Left renal pelvis (tissue), 4 donors: Measurements from ENCODE around the gene ARRB2. TPM values are rescaled to one million over a fixed set of nuclear protein-coding genes. Genes with fewer than 3 reads are reported as not detected.
"Not testable (repeated sequence)": the region's sequence is repeated elsewhere in the genome, so short reads cannot be mapped to it uniquely, and the experiment has no call there.

ENCODE experiments used
- DNase-seq, 4 donors: peaks; one replicate each; pipeline ENCODE4 v3.0.0-alpha.2; 2013; ENCODE audit warnings: low read depth in 4 of 4, low spot score in 3 of 4
- polyA plus RNA-seq, 4 donors: library from polyadenylated mRNA; unstranded; fragments of 120-200 nt; gene quantifications; one replicate each; pipeline ENCODE4 v1.2.1, GENCODE V29; 2013; ENCODE audit not compliant: insufficient read length in 4 of 4

The ARRB2 gene
- polyA plus RNA-seq = 10 to 100 TPM; 27.9 to 42.1 (median 33.2) TPM

- DNase-seq = peak; percentile 96 to 98 (median 97)
Observed at GRCh38 chr17:4709794-4710692, at the start of gene ARRB2. TSS of gene ARRB2 (plus strand) at chr17:4710632. CDS start at chr17:4710722, 90 bp downstream.

DNA sequence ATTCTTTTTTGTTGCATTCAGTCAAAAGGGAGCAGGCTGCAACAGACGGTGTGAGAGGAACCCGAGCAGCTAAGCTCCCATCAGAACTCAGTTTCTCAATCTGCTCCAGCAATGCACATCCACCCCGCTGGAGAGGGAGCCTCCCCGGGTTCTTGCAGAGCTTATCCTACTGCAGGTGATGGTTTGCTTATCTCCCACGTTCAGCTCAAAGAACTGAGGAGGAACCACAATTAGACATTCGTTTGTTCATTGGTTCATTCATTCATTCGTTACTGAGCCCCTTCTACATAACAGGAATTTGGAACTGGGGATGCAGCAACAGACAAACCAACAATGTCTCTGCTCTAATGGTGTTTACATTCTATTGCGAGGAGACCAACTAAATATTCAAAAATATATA lies 46.7 kb upstream of the ARRB2 start:
- no peak for DNase-seq

GRCh38 chr17:4664230-4664629 lies 46.2 kb upstream of the ARRB2 start:
- DNase-seq = no peak

DNA sequence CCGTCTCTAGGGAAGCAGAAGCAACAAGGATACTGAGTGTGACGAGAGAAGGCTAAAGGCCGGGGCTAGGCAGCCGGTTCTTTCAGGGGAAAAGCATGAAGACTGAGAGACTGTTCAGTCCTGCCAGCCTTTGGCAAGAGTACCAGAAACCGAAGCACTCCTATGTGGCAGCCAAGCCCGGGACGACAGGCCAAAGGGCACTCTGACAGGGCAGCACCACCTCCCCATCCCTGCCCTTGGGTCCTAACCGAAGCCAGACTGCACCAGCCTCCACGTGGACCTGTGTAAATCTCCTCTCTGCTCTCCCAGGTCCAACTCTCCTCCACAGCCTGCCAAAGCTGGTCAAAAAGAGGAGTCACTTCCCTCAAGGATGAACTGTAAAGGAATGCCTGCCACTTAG lies 45.4 kb upstream of the ARRB2 start:
- no peak for DNase-seq

DNA sequence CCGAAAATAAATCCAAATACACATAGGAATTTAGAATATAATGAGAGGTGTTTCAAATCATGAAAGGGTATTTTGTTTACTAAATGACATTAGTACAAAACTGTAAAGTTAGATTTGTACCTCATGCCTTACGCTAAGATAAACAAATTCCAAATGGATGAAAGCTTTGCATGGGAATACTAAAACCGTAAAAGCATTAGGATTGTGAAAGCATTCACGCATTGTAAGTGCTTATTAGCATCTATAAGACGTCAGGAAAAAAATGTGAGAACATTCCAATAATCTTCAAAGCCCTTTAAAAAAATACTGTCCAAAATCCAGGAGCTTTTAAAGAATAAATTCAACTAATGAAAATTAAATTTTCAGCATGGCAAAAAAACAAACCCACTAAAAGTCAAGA lies 44.1 kb upstream of the ARRB2 start:
- no peak for DNase-seq

DNA sequence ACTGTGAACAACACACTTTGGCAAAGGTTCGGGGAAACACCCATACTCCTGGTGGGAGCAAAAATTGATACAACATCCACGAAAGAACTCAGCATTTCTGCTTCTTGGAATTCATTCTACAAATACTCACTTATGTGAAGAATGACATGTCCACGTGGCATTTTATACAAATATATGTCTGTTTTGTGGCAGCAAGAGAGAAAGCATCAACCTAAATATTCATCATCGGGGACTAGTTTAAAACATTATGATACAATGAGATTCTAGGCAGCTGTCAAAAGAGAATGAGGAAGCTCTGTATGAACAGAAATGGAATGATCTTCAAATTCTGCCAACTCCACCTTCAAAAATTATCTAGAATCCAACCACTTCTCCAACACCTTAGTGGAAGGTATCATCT lies 43.3 kb upstream of the ARRB2 start:
- DNase-seq = no peak

DNA sequence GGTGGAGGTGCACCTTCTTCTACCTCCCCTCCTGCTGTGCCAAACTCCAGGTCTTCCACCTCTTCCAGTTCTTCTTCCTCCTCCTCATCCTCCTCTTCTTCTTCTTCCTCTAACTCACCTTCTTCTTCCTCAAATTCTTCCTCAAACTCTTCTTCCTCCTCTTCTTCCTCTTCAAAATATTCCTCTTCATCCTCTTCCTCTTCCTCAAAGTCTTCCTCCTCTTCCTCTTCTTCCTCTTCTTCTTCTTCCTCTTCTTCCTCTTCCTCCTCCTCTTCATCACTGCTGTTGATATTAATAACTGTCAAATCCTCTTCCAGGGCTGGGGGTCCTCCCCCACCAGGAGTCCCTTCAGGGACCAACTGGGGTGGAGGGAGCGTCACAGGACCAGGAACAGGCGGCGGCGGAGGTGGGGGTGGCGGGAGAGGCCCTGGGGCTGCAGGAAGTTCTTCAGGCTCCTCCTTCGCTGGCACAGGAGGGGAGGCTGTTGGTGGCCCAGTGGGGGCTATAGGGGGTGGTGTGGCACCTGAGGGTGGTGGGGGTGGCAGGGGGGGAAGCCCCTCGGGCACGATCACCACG lies 38.3 kb upstream of the ARRB2 start:
- no peak for DNase-seq

DNA sequence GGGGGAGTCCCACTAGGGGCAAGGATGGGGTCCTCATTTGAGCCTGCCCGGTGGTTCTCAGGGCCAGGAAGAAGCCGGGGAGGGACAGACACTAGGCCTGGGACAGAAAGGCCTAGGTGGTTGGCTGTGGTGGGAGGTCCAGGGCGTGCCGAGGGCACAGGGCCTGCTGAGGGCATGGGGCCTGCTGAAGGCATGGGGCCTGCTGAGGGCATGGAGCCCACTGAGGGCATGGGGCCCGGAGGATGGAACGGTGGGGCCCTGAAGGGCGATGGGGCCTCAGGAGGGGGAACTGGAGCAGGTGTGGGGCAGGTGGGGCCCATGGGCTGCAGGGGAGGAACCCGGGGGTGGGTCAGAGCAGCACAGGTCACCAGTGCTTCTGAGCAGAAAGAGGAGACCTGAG lies 37.7 kb upstream of the ARRB2 start:
- DNase-seq = no peak

- DNase-seq = no peak
Observed at GRCh38 chr17:4673169-4673568, 37.3 kb upstream of the ARRB2 start.

DNA sequence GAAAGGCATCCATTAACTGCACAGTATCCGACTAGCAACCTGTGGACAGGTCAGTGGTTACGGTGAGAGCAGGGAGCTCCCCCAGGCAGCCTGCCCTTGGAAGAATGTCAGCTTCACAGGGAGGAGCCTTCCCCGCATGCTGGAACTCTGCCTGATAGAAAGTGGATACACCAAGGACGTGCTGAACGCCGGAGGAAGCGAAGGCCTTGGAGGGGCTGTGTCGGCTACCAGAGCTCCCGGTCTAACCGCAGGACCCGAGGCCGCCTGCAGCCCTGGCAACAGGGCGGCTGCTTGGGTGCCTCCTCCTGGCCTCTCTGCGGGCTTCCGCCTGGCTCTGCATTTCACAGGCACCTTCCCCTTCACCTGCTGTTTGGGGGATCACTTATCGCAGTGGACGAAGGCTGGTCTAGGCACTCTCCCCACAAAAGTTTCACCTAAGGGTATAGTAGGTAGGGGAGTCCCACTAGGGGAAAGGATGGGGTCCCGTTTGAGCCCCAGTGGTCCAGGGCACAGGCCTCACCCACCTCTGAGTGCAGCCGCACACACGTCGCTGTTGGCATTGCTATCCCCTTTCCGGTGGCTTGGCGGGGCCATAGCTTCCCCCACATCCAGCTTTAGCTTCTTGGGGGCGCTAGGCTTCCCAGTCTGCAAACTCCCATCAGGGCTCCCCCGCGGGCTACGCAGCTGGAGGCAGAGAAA lies 36.3 kb upstream of the ARRB2 start:
- DNase-seq = no peak

DNA sequence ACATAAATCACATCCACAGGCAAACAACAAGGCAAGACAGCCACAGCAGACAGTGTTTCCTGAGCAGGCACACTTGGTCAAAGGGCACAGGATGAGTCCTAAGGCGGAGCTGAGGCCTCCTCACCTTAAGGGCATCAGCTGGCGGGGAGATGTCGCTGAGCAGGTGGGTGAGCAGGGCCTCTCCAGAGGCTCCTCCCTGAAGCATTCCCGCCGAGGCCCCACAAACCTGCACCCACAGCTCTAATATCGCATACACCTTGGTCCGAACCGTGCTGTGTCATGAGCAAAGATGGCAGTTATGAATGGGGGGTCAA lies 35.8 kb upstream of the ARRB2 start:
- DNase-seq = no peak

DNA sequence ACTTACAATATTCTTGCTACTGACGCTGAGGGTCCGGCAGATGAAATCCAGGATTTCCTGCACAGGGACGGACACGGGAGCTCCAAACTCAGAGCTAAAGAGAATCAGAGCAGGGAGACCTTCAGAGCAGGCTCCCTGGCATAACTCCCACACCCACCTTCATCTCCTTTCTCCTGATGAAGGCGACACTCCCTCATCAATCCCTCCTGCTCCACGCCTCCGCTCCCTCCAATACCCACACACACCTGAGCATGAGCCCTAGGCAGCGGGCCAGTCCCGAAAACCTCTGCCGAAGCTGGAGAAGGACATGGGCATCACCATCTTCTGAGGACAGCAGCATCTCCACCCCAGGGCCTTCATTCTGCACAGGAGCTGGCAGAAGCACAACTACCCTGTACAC lies 34.6 kb upstream of the ARRB2 start:
- no peak for DNase-seq

DNA sequence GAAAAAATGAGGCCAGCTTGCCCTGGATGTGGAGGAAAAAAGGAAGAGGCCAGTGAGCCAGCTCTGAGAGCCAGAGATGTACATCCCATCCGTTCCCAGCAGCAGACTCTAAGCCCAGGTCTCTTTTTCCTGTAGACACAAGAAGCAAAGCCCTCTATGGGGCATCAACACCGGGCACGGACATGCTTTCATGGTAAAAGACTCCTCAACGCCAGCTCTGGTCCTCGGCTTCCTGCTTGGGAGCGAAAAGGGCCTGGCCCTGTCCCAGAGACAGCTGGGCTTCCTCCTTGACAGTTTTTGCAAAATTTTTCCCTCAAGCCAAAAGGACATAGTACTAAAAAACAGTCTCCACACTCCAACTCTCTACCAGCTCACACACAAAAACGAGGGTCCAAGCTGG lies 33.6 kb upstream of the ARRB2 start:
- DNase-seq = no peak

- no peak for DNase-seq
Observed at GRCh38 chr17:4678448-4679026, 31.9 kb upstream of the ARRB2 start.

GRCh38 chr17:4679658-4680057 lies 30.8 kb upstream of the ARRB2 start:
- DNase-seq = no peak

- DNase-seq = not testable (repeated sequence)
Observed at GRCh38 chr17:4683739-4684138, 26.7 kb upstream of the ARRB2 start.

GRCh38 chr17:4689872-4690271 lies 20.6 kb upstream of the ARRB2 start:
- DNase-seq = not testable (repeated sequence)

- DNase-seq = no peak
Observed at GRCh38 chr17:4690745-4691144, 19.7 kb upstream of the ARRB2 start.

GRCh38 chr17:4691686-4692085 lies 18.7 kb upstream of the ARRB2 start:
- no peak for DNase-seq

GRCh38 chr17:4693416-4693815 lies 17.0 kb upstream of the ARRB2 start:
- DNase-seq = no peak

DNA sequence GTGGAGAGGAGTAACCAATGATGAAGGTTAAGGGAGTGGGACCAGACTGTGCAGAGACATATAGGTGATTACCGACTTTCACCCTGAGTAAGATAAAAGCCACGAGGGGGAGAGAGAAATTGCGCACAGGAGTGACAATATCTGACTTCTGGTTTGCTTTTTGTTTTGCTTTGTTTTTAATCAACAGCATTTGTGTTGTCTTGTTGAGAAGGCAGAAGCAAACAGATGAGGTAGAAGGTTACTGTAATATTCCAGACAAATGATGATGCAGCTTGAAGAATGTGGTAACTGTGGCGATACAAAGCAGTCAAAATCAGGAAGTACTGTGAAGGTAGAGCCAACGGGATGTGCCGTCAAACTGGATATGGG lies 14.0 kb upstream of the ARRB2 start:
- no peak for DNase-seq
